ENCODE results near the gene INAFM2.

The INAFM2 gene

GRCh38 chr15:40323239-40323952, at the start of gene INAFM2:
TSS of gene INAFM2 (plus strand) at chr15:40323692. CDS start at chr15:40324056, 364 bp downstream.
- TF ChIP-seq ZC3H10 (CRISPR knock-in tag; IDR thresholded peaks at IDR 0.05) (no peak), PPARA (CRISPR knock-in tag; IDR thresholded peaks at IDR 0.05; ENCODE audit: borderline replicate concordance) (no peak), BACH2 (CRISPR knock-in tag; IDR thresholded peaks at IDR 0.05; ENCODE audit: borderline replicate concordance) (no peak), ARNTL (CRISPR knock-in tag; IDR thresholded peaks at IDR 0.05; ENCODE audit: borderline replicate concordance, low read depth) (no peak)
- ATAC-seq: peak; percentile 90

DNA sequence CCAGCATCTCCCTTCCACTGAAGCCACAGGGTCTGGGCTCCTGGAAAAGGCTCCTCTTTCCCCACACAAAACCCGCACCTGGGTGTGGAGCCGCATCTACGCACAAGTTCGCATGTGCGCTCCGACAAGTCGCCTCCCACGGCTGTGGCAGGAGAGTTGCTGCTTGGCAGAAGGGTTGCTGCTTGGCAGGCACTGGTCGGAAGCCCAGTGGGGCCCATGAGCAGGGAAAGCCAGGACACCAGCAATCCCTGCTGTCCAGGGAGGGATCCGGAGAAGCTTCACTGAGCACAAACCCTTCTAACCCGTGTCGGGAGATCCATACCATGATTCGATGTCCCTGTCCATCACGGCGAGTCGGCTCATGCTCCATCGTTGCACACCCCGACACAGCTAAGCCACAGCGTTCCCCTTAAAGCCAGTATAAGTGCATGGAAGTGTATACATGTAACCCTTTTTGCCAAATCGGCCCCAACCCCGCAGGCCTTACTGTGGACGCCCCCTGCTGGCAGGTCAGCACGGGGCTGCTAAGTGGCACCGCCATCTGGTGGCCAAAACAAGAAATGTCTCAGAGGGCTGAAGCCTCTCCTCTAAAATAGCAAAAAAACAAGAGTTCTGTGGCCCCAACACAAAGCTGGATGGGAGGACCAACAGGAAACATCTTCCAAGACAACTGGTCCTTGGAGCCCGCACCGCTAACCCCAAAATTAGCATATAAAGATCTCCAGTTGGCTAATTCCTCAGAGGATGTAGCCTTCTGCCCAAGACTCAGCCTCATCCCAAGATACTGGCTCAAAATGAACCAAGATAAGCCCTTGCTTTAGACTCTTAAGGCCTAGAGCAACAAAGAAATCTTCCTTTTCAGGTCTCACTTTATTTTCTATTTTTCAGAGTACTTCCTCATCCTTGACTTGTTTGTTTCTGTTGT, 48.9 kb upstream of the INAFM2 start:
- no peak for TF ChIP-seq ISL1 (CRISPR knock-in tag; IDR thresholded peaks at IDR 0.05)
- peak; percentile 70 for ATAC-seq

- ATAC-seq: no peak
- no peak for TF ChIP-seq GLIS3 (CRISPR knock-in tag; IDR thresholded peaks at IDR 0.05)
- no peak for TF ChIP-seq TSHZ2 (CRISPR knock-in tag; IDR thresholded peaks at IDR 0.05)
- no peak for TF ChIP-seq CSDC2 (CRISPR knock-in tag; IDR thresholded peaks at IDR 0.05)
- TF ChIP-seq ZNF565 (CRISPR knock-in tag; conservative IDR thresholded peaks at IDR 0.05; ENCODE audit: low read depth): no peak
- no peak for TF ChIP-seq SNAI2 (CRISPR knock-in tag; IDR thresholded peaks at IDR 0.05)
- TF ChIP-seq, protein P1, sequence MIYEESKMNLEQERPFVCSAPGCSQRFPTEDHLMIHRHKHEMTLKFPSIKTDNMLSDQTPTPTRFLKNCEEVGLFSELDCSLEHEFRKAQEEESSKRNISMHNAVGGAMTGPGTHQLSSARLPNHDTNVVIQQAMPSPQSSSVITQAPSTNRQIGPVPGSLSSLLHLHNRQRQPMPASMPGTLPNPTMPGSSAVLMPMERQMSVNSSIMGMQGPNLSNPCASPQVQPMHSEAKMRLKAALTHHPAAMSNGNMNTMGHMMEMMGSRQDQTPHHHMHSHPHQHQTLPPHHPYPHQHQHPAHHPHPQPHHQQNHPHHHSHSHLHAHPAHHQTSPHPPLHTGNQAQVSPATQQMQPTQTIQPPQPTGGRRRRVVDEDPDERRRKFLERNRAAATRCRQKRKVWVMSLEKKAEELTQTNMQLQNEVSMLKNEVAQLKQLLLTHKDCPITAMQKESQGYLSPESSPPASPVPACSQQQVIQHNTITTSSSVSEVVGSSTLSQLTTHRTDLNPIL (CRISPR knock-in tag; IDR thresholded peaks at IDR 0.05; ENCODE audit: low read depth): no peak
Measured at GRCh38 chr15:40275523-40275922, 48.0 kb upstream of the INAFM2 start.

DNA sequence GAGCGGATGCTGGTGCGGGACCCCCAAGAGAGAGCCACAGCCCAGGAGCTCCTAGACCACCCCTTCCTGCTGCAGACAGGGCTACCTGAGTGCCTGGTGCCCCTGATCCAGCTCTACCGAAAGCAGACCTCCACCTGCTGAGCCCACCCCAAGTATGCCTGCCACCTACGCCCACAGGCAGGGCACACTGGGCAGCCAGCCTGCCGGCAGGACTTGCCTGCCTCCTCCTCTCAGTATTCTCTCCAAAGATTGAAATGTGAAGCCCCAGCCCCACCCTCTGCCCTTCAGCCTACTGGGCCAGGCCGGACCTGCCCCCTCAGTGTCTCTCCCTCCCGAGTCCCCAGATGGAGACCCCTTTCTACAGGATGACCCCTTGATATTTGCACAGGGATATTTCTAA, 47.5 kb upstream of the INAFM2 start:
- no peak for ATAC-seq
- TF ChIP-seq, protein P2, sequence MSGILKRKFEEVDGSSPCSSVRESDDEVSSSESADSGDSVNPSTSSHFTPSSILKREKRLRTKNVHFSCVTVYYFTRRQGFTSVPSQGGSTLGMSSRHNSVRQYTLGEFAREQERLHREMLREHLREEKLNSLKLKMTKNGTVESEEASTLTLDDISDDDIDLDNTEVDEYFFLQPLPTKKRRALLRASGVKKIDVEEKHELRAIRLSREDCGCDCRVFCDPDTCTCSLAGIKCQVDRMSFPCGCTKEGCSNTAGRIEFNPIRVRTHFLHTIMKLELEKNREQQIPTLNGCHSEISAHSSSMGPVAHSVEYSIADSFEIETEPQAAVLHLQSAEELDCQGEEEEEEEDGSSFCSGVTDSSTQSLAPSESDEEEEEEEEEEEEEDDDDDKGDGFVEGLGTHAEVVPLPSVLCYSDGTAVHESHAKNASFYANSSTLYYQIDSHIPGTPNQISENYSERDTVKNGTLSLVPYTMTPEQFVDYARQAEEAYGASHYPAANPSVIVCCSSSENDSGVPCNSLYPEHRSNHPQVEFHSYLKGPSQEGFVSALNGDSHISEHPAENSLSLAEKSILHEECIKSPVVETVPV (CRISPR knock-in tag; IDR thresholded peaks at IDR 0.05): no peak
- TF ChIP-seq, protein P1 (CRISPR knock-in tag; IDR thresholded peaks at IDR 0.05; ENCODE audit: low read depth): no peak
- no peak for TF ChIP-seq BACH2 (CRISPR knock-in tag; IDR thresholded peaks at IDR 0.05; ENCODE audit: borderline replicate concordance)
- no peak for TF ChIP-seq TOX (CRISPR knock-in tag; IDR thresholded peaks at IDR 0.05; ENCODE audit: borderline replicate concordance)
- no peak for TF ChIP-seq SNAI2 (CRISPR knock-in tag; IDR thresholded peaks at IDR 0.05)
- TF ChIP-seq CSDC2 (CRISPR knock-in tag; IDR thresholded peaks at IDR 0.05): no peak

DNA sequence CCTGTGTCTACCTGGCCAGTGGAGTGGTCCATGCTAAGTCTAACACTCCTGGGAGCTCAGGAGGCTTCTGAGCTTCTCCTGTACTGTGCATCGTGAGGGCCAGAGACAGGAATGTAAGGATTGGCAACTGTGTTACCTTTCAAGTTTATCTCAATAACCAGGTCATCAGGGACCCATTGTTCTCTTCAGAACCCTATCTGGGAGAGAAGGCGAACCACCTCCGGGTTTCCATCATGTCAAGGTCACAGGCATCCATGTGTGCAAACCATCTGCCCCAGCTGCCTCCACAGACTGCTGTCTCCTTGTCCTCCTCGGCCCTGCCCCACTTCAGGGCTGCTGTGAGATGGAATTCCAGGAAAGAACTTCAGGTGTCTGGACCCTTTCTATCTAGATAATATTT, 46.6 kb upstream of the INAFM2 start:
- no peak for ATAC-seq
- no peak for TF ChIP-seq ZFP30 (CRISPR knock-in tag; IDR thresholded peaks at IDR 0.05)
- TF ChIP-seq, protein P3, sequence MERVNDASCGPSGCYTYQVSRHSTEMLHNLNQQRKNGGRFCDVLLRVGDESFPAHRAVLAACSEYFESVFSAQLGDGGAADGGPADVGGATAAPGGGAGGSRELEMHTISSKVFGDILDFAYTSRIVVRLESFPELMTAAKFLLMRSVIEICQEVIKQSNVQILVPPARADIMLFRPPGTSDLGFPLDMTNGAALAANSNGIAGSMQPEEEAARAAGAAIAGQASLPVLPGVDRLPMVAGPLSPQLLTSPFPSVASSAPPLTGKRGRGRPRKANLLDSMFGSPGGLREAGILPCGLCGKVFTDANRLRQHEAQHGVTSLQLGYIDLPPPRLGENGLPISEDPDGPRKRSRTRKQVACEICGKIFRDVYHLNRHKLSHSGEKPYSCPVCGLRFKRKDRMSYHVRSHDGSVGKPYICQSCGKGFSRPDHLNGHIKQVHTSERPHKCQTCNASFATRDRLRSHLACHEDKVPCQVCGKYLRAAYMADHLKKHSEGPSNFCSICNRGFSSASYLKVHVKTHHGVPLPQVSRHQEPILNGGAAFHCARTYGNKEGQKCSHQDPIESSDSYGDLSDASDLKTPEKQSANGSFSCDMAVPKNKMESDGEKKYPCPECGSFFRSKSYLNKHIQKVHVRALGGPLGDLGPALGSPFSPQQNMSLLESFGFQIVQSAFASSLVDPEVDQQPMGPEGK (CRISPR knock-in tag; IDR thresholded peaks at IDR 0.05; ENCODE audit: borderline replicate concordance): no peak
- no peak for TF ChIP-seq ZNF70 (CRISPR knock-in tag; IDR thresholded peaks at IDR 0.05)
- no peak for TF ChIP-seq ZNF8 (CRISPR knock-in tag; IDR thresholded peaks at IDR 0.05)
- no peak for TF ChIP-seq TSHZ2 (CRISPR knock-in tag; IDR thresholded peaks at IDR 0.05)
- TF ChIP-seq ESRRG (CRISPR knock-in tag; IDR thresholded peaks at IDR 0.05): no peak
- TF ChIP-seq RARB (CRISPR knock-in tag; IDR thresholded peaks at IDR 0.05): no peak
- TF ChIP-seq ZC3H10 (CRISPR knock-in tag; IDR thresholded peaks at IDR 0.05): no peak
- TF ChIP-seq CSDC2 (CRISPR knock-in tag; IDR thresholded peaks at IDR 0.05): no peak
- no peak for TF ChIP-seq ARNTL (CRISPR knock-in tag; IDR thresholded peaks at IDR 0.05; ENCODE audit: borderline replicate concordance, low read depth)
- no peak for TF ChIP-seq ZNF565 (CRISPR knock-in tag; conservative IDR thresholded peaks at IDR 0.05; ENCODE audit: low read depth)
- TF ChIP-seq TCF4 (CRISPR knock-in tag; IDR thresholded peaks at IDR 0.05; ENCODE audit: borderline replicate concordance): no peak
